SH-SY5Y (cell line): ENCODE results near the gene GPX4.

Source experiments
- GATA2 ChIP-seq: IDR thresholded peaks from 2 replicates; pipeline ENCODE4 v1.6.1; 2011; ENCODE audit warnings: mild to moderate bottlenecking, low read depth, low read length
- GATA3 ChIP-seq: IDR thresholded peaks from 2 replicates; pipeline ENCODE4 v1.6.1; 2011; ENCODE audit warnings: low read depth, mild to moderate bottlenecking, low read length, moderate library complexity

- TF ChIP-seq GATA2 (no peak), GATA3 (no peak)
These were observed 37.5 kb upstream of the GPX4 start for GRCh38 chr19:1066251-1066747.
